Subcutaneous adipose tissue (tissue), 4 donors: Measurements from ENCODE around the gene RFX4. TPM values are rescaled to one million over a fixed set of nuclear protein-coding genes. Genes with fewer than 3 reads are reported as not detected.

Experiments
- CTCF ChIP-seq: fragments of 450-650 bp; IDR thresholded peaks from one replicate; pipeline ENCODE4 v1.5.1; 2016; ENCODE audit warnings: low read depth, mild to moderate bottlenecking, control low read depth, antibody characterized with exemption, moderate library complexity
- total RNA-seq, 4 donors: library from RNA; depleted of rRNA; stranded (reverse); fragments of >200 nt; gene quantifications; one replicate each; pipeline ENCODE4 v1.1.0, GENCODE V29; 2016

The RFX4 gene
- total RNA-seq, 4 donors from 2014 or later, result 0.38 TPM; not detected in 3

GRCh38 chr12:106670131-106670530, 87.3 kb downstream of the RFX4 start:
- TF ChIP-seq CTCF, result no peak

GRCh38 chr12:106671840-106672239, 89.0 kb downstream of the RFX4 start:
- no peak for TF ChIP-seq CTCF

- TF ChIP-seq CTCF, result no peak
Measured at GRCh38 chr12:106672314-106673025, 89.7 kb downstream of the RFX4 start.

DNA sequence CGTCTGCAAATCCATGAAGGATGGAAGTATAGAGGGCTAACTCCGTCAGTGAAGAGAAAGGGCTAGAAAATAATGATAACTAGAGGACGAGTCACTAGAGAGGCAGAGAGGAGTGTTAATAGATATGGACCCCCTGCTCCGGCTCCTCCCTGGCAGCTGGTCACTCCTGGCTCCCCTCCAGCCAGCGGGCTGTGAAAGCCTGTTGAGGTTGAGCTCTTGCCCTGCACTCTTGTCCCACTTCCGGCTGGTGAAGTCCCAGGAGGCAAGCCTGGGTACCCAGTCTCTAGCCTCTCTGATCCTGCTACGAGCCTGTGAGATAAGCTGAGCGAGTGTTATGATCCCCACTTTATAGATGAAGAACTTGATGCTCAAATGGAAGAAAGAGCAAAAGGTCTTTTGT, 90.3 kb downstream of the RFX4 start:
- TF ChIP-seq CTCF, result no peak

- TF ChIP-seq CTCF, result no peak
Measured at GRCh38 chr12:106675651-106676435, 93.0 kb downstream of the RFX4 start.

DNA sequence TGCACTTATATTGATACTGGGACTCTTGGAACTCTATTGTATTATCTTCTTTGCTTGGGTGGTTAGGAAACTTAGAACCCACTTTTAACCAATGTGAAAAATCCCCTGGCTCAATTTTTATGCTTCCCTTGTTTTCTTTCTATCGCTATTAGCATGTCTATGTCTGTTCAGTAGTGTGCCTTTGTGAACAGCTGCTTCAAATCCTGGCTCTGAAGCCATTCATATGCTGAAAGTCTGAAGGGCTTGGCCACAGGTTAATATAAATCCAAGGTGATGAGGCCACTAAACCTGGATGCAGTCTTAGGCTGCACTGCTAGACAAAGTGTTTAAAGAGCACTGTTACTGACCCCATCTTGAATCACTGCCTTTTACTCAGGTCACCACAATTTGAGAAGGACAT, 96.8 kb downstream of the RFX4 start:
- no peak for TF ChIP-seq CTCF

GRCh38 chr12:106680280-106680679, 97.5 kb downstream of the RFX4 start:
- TF ChIP-seq CTCF, result no peak
